Measurements from ENCODE around the gene MBD3.
"Not testable (repeated sequence)": the region's sequence is repeated elsewhere in the genome, so short reads cannot be mapped to it uniquely, and the experiment has no call there.

Gene MBD3

DNA sequence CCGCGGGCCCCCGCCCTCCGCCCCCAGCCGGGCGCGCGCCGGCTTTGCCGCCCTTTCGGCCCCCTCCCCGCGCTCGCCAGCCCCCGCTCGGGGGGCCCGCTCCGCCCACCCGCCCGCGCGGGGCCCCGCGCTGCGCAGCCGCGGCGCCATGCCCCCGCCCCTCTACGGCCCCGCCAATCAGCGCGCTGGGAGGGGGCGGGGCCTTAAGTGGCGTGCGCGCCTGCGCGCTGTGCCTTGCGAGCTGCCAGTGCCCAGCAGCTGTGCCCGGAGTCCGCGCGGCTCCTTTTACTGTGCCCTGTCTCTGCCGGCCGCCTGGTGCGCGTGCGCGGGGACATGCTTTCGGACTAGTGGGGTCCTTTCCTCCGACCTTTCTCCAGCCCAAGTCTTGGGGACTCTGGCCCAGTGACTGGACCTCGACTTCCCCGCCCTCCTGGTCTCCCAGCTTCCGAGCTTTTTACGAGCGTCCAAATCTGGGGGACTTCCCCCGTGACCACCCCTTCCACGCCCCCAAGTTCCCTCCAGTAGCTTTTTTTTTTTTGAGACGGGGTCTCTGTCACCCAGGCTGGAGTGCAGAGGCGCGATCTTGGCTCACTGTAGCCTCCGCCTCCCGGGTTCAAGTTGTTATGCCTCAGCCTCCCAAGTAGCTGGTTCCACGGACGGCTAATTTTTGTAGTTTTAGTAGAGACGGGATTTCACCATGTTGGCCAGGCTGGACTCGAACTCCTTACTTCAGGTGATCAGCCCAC is at the start of gene MBD3:
Gene MBD3, minus strand, starts transcription at position 111 of the 746 bp plus-strand sequence. CDS start 234 bp downstream, outside the sequence.
- peak; percentile 93 for DNase-seq (ENCODE audit: low read depth)

DNA sequence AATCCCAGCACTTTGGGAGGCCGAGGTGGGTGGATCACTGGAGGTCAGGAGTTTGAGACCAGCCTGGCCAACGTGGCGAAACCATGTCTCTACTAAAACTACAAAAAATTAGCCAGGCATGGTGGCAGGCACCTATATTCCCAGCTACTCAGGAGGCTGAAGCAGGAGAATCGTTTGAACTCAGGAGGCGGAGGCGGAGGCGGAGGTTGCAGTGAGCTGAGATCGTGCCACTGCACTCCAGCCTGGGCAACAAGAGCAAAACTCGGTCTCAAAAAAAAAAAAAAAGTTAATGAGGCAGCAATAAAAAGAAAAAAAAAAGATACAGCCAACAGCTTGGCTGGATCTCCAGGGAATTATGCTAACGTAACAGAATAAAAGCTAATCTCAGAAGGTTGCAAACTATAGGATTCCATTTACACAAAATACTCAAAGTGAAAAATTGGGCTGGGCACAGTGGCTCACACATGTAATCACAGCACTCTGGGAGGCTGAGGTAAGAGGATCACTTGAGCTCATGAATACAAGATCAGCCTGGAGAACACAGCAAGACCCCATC is 48.3 kb upstream of the MBD3 start:
- not testable (repeated sequence) for DNase-seq (ENCODE audit: low read depth)

GRCh38 chr19:1636325-1637236 is 43.9 kb upstream of the MBD3 start:
- no peak for DNase-seq (ENCODE audit: low read depth)

DNA sequence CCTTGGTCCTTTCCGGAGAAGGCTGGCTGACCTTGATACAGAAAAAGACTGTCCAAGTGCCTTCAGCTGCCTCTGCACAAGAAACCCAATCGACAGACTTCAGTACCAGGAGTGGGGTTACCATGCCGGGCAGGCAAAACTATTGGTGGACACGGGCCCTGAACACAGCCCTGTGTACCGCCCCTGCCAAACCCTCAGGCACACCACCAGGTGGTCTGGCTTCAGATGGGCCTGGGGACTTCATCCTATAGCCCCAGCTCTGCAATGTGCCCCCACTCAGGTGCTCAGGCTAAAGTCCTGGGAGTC is 42.2 kb upstream of the MBD3 start:
- DNase-seq (ENCODE audit: low read depth): no peak

DNA sequence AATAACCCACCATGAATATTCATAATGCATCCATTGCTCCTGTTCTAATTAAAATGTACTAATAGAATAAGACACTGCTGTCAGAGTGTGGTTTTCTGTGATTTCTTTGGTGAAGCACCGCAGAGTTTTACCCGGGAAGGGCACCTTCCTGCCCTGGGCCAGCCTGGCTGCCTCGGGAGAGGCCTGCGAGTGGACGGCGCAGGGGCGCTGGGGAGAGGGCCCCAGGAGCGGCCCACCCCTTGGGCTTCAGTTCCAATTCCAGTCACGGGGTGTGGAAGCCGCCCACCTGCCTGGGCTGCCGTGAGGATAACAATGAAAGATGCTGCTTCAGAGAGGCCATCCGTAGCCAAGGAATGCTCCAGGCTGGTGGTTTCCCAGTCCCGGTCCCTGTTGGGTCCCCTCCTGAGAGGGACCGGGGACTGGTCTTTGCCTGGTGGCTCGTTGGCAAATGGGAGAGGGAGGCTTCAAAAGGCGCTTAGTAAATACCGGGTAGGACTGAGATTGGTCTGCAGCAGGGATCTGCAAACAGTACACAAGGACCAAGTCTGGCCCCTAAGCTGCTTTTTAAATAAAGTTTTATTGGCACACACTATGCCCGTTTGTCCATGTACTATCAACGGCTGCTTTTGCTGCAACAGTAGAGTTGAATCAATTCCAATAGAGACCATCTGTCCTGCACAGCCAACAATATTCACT is 41.7 kb upstream of the MBD3 start:
- no peak for DNase-seq (ENCODE audit: low read depth)

DNA sequence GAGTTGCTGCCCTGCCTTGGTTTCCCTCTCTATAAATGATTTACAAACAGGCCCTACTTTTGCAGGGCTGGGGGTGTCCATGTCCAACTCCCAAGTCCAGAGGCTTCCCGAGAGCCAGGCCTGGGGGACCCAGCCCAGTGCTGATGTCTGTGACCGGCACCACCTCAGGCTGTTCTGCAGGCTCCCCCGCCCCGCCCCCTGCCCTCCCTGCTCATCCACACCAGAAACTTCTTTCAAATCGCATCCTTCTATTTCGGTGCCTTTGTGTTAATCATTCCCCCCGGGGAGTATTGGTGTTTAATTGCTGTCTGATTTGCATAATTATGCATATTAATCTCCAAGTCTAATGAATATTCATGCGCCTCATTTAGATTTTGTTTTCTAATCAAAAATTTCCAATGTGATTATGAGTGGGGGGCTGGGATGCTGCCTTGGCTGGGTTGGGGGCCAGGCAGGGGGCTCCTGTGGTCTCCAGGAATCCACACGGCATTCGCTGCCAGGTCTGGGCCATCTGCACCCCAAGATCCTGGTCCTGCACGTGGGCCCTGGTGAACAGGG is 40.7 kb upstream of the MBD3 start:
- no peak for DNase-seq (ENCODE audit: low read depth)

GRCh38 chr19:1632462-1633268 is 40.0 kb upstream of the MBD3 start:
- DNase-seq (ENCODE audit: low read depth): no peak

DNA sequence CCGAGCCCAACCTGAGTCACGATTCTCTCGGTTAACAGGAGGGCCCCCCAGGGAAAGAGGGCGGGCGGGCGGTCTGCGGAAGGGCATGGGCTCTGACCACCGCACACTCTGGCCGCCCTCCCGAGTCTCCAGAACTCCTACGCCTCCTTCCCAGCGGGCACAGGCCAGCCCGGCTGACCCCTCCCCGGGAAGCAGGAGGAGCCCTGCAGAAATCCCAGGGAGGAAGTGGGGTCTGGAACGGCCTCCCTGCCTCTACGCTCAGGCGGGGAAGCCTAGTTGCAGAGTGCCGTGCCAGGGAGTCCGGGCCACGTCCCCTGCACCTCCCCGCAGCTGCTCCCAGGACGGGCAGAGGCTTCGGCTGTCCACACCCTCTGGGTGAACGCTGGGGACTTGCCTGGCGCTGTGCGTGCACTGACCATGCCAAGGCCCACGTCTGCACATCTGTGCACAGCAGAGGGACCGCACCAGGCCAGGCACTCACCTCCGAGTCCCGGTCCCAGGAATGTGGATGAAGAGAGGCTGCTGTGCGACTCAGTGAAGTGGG is 39.0 kb upstream of the MBD3 start:
- DNase-seq (ENCODE audit: low read depth): no peak

DNA sequence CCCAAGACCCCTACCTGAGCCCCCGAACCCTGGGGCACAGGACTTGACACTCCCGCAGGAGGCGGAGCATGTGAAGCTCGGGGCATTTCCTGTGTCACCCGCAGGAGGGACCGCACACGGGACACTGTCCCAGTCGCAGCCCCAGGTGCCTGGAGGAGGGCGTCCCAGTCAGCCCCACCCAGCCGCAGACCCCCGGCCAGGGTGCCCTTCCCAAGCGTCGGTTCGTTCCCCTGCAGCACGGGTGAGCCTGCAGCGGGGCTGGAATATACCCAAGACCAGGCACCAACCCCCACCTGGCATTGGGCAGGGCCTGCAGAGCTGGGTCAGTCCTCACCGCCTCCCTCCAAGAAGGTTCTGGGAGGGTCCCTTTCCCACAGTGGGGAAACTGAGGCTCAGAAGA is 38.1 kb upstream of the MBD3 start:
- no peak for DNase-seq (ENCODE audit: low read depth)

DNA sequence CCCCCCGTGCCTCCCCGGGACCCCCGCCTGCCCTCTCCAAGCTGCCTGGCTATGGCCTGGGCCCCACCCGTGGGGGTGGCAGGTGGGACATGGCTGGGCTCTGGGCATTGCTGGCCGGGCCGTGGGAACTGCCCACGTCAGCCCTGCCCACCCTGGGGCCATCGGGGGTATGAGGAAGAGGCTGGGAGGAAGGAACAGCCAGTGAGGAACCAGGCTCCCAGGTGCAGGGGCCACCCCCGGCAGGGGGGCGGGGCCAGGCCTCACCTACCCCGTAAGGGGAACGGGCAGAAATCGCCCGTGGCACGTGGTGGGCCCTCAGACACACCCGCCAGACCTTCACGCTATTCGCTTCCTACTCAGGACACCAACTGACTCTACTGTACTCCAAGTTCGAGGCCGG is 37.3 kb upstream of the MBD3 start:
- DNase-seq (ENCODE audit: low read depth): no peak

- DNase-seq (ENCODE audit: low read depth): no peak
These were observed 36.7 kb upstream of the MBD3 start for GRCh38 chr19:1629256-1629808.

- no peak for DNase-seq (ENCODE audit: low read depth)
These were observed 34.5 kb upstream of the MBD3 start for GRCh38 chr19:1627194-1627593.

DNA sequence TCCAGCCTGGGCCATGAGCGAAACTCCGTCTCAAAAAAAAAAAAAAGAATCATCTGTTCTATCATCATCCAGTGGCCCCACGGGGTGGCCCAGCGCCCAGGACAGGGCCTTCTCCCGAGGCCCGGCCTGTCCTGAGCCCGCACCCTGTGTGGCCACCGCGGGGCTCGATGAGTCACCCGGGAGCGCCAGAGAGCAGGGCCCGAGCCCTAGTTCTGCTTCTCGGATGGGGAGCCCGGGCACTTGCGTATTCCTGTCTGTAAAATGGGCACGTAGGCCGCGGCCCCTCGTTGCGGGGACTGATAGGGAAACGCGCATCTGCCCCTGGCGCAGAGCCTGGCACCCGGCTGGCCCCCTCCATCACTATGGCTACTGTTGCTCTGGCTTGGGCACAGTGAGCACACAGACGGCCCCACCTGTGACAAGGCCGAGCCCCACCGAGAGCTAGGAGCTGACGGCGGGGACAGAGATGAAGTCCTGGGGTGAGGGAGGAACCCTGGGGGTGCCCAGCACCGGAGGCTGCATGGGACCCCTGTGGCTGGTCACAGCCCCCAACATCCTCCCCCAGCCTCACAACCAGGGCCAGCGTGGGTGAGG is 33.8 kb upstream of the MBD3 start:
- DNase-seq (ENCODE audit: low read depth): no peak

GRCh38 chr19:1624458-1624857 is 31.8 kb upstream of the MBD3 start:
- DNase-seq (ENCODE audit: low read depth): peak; percentile 22

GRCh38 chr19:1622541-1622940 is 29.9 kb upstream of the MBD3 start:
- no peak for DNase-seq (ENCODE audit: low read depth)

DNA sequence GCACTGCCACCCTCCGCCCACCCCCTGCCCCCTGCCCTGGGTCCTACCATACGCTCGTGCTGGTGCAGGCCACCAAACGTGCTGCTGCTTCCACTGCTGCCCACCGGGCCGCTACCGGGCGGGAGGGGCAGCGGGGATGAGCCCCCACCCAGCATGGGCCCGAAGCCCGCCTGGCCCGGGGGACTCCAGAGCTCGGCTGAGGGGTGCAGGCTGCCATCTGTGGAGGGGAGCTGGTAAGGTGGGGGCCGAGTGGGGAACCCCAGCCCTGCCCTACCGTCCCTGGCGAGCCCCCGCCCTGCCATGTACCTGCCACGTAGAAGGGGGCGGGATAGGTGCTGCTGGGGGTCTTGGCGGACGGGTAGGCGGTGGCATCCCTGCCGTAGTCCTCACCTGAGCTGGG is 29.3 kb upstream of the MBD3 start:
- no peak for DNase-seq (ENCODE audit: low read depth)

DNA sequence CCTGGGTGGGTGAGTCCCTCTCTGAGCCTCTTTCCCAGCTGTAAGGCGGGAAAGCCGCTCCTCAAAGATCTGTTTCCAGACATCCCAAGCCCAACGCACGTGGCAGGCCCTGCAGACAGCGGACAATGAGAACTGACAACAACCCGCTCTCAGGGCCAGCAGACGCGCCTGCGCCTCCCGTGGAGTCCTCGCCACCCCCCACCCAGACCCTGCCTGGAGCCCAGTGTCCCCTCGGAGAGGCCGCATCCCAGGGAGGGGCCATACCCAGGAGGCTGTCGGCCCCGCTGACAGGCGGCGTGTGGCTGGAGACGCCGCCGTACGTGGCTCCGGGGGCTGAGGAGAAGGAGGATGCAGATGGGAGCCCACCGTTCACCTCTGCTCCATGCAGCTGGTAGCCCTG is 28.9 kb upstream of the MBD3 start:
- no peak for DNase-seq (ENCODE audit: low read depth)

GRCh38 chr19:1621021-1621420 is 28.4 kb upstream of the MBD3 start:
- DNase-seq (ENCODE audit: low read depth): no peak

DNA sequence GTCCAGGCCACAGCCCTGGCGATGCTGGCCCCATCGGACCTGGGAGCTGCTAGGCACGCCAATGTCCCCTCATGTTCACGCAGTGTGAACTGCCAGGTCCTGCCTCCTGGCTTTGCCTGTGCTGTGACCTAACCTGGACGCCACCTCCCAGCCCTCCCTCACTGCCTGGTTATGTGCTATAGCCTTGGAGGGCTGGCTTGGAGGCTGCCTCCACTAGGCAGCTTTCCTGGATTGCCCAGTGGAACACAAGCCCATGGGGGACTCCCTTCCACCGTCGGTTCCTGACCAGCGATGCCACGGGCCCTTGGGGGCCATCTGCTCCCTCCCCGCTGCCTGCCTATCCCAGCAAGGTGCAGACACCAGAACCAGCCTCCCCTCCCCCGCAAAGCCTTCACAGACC is 27.8 kb upstream of the MBD3 start:
- DNase-seq (ENCODE audit: low read depth): no peak

- DNase-seq (ENCODE audit: low read depth): no peak
These were observed 27.0 kb upstream of the MBD3 start for GRCh38 chr19:1619703-1620102.

Measured in fibroblast of the conjunctiva (primary cell).